K562 (cell line): ENCODE measurements around the gene MFN1. TPM values are rescaled to one million over a fixed set of nuclear protein-coding genes. Genes with fewer than 3 reads are reported as not detected.

Experiments
- ATAC-seq: fragments of 200-7000 bp; cut with Tn5 transposase; 3 replicates; pipeline ENCODE4 v1.9.1; 2020; ENCODE audit warnings: moderate library complexity
- BruUV-seq: library from RNA; stranded (reverse); fragments of 400-500 nt; replicated peaks from 2 replicates; lab custom pipeline; 2021; lab: Mats Ljungman, UMichigan
- CTCF ChIA-PET: fragments of 300-600 bp; formaldehyde crosslinking; extraction: SDS; loops from one replicate; lab custom pipeline; 2021; ENCODE audit warnings: low intra/inter-chr PET ratio; lab: Yijun Ruan, JAX
- POLR2A ChIA-PET: fragments of 300-600, 350-650 bp; sonication (Branson Sonifier 250); formaldehyde crosslinking; extraction: SDS; loops from one replicate; lab custom pipeline; 2021; ENCODE audit warnings: antibody characterized with exemption, inconsistent platforms; lab: Yijun Ruan, JAX
- DNase-seq, 4 experiments: peaks; one replicate each; pipeline versions ENCODE4 v3.0.0 to v3.0.0-alpha.2; 2011 to 2018; ENCODE audit warnings: low spot score in 3 of 4, mixed read lengths in 3 of 4; ENCODE audit errors: extremely low read depth in 1 of 4
- FAIRE-seq: peaks from 2 replicates; lab custom pipeline; 2011; peaks lifted over from hg19 to GRCh38; lab: Jason Lieb, UNC
- H2AFZ ChIP-seq: 2 replicates; pipeline ENCODE4 v1.6.0; 2011; ENCODE audit warnings: low read depth, low read length, control low read depth, inconsistent platforms
- H3K27ac ChIP-seq: fragments of 200-600 bp; 3 replicates; pipeline ENCODE4 v1.8.0; 2011; ENCODE audit warnings: low read depth, mild to moderate bottlenecking, control low read depth, inconsistent platforms, low read length, moderate library complexity, mixed read lengths; ENCODE audit errors: extremely low read depth
- H3K27me3 ChIP-seq, 2 experiments: fragments of 300-600 bp in 1 of 2; 2 replicates in 1 of 2; 3 replicates in 1 of 2; pipeline versions ENCODE4 v1.6.0 to v1.8.0; 2011; ENCODE audit warnings: inconsistent platforms in 2 of 2, low read length in 2 of 2, mild to moderate bottlenecking in 1 of 2, mixed read lengths in 1 of 2, moderate library complexity in 1 of 2; ENCODE audit not compliant: control insufficient read depth in 2 of 2, insufficient read depth in 2 of 2
- H3K36me3 ChIP-seq: fragments of 300-600 bp; 3 replicates; pipeline ENCODE4 v1.8.0; 2011; ENCODE audit warnings: mild to moderate bottlenecking, low read length, inconsistent platforms; ENCODE audit not compliant: control insufficient read depth, insufficient read depth
- H3K4me1 ChIP-seq, 2 experiments: fragments of 200-600 bp in 1 of 2; replicated peaks in 1 of 2; 2 replicates in 1 of 2; 3 replicates in 1 of 2; pipeline versions ENCODE4 v1.5.1 to v1.8.0; 2011; ENCODE audit warnings: inconsistent platforms in 2 of 2, low read length in 2 of 2, mild to moderate bottlenecking in 1 of 2, mixed read lengths in 1 of 2, moderate library complexity in 1 of 2; ENCODE audit not compliant: control insufficient read depth in 2 of 2, insufficient read depth in 2 of 2
- H3K4me2 ChIP-seq: 2 replicates; pipeline ENCODE4 v1.6.1; 2011; ENCODE audit warnings: low read length, control low read depth, inconsistent platforms, mixed read lengths; ENCODE audit not compliant: insufficient read depth
- H3K4me3 ChIP-seq: fragments of 200-600 bp; sonication (generic), shearing (Covaris generic); 2 replicates; pipeline ENCODE4 v1.5.1; 2016; ENCODE audit warnings: control low read depth, inconsistent platforms
- H3K79me2 ChIP-seq: fragments of 200-600 bp; 3 replicates; pipeline ENCODE4 v1.8.0; 2011; ENCODE audit warnings: low read length, inconsistent platforms; ENCODE audit not compliant: control insufficient read depth, insufficient read depth
- H3K9ac ChIP-seq, 2 experiments: 2 replicates each; pipeline versions ENCODE4 v1.6.0 to v1.6.1; 2011; ENCODE audit warnings: low read depth in 2 of 2, low read length in 2 of 2, control low read depth in 1 of 2, inconsistent platforms in 1 of 2, mild to moderate bottlenecking in 1 of 2, mixed read lengths in 1 of 2; ENCODE audit not compliant: insufficient read depth in 1 of 2
- H3K9me1 ChIP-seq: one replicate; pipeline ENCODE4 v1.6.0; 2011; ENCODE audit warnings: inconsistent platforms, mild to moderate bottlenecking, low read length, moderate library complexity; ENCODE audit not compliant: control insufficient read depth, insufficient read depth
- H3K9me3 ChIP-seq: replicated peaks from 2 replicates; pipeline ENCODE4 v1.5.1; 2011; ENCODE audit warnings: low read depth, low read length, inconsistent platforms; ENCODE audit not compliant: control insufficient read depth, insufficient read depth
- H4K20me1 ChIP-seq: replicated peaks from 2 replicates; pipeline ENCODE4 v1.6.1; 2011; ENCODE audit warnings: low read length, inconsistent platforms, mixed read lengths; ENCODE audit not compliant: control insufficient read depth, insufficient read depth
- BCOR ChIP-seq: fragments of 450-650 bp; IDR thresholded peaks from 2 replicates; pipeline ENCODE4 v1.6.1; 2016
- CBX8 ChIP-seq: fragments of 200-600 bp; sonication (generic); IDR thresholded peaks from 2 replicates; pipeline ENCODE4 v1.6.1; 2012; ENCODE audit warnings: borderline replicate concordance, mixed run types, low read depth, mild to moderate bottlenecking, moderate library complexity, mixed read lengths, low read length, control low read depth, inconsistent platforms; ENCODE audit not compliant: poor library complexity, severe bottlenecking; ENCODE audit errors: extremely low read depth
- CREBBP ChIP-seq: IDR thresholded peaks from one replicate; pipeline ENCODE4 v1.6.1; 2012; ENCODE audit warnings: low read depth, mild to moderate bottlenecking, control low read depth, inconsistent platforms, low read length
- GTF2A2 ChIP-seq: IDR thresholded peaks from 2 replicates; pipeline ENCODE4 v1.6.1; 2016; ENCODE audit warnings: mild to moderate bottlenecking, missing genetic modification characterization, missing compliant biosample characterization
- HDAC3 ChIP-seq: fragments of 450-650 bp; IDR thresholded peaks from 2 replicates; pipeline ENCODE4 v1.6.1; 2018; ENCODE audit warnings: borderline replicate concordance, mild to moderate bottlenecking, moderate library complexity; ENCODE audit not compliant: partially characterized antibody
- HMGXB4 ChIP-seq: sonication (generic); formaldehyde crosslinking; IDR thresholded peaks from 2 replicates; pipeline ENCODE4 v1.8.1; 2023; ENCODE audit warnings: mild to moderate bottlenecking, missing genetic modification reagents
- YY1 ChIP-seq, 3 experiments: IDR thresholded peaks; 2 replicates each; pipeline ENCODE4 v1.6.1; 2011; ENCODE audit warnings: low read length in 2 of 3, mild to moderate bottlenecking in 2 of 3, moderate library complexity in 2 of 3, borderline replicate concordance in 1 of 3, control low read depth in 1 of 3, low read depth in 1 of 3; ENCODE audit not compliant: insufficient read depth in 3 of 3, insufficient replicate concordance in 2 of 3, control insufficient read depth in 1 of 3, insufficient read length in 1 of 3; ENCODE audit errors: extremely low read depth in 1 of 3
- ZBTB17 ChIP-seq: fragments of 450-650 bp; formaldehyde crosslinking; IDR thresholded peaks from 2 replicates; pipeline ENCODE4 v1.4.0; 2020; ENCODE audit warnings: mild to moderate bottlenecking
- ZNF184 ChIP-seq: sonication (generic); formaldehyde crosslinking; IDR thresholded peaks from 2 replicates; pipeline ENCODE4 v1.5.0; 2020; ENCODE audit warnings: missing genetic modification reagents
- WGBS: fragments of 100-300 bp; shearing (Covaris generic); methylation state at CpG from one replicate; pipeline ENCODE4 v1.1.6; 2016; ENCODE audit warnings: low coverage, mixed read lengths; ENCODE audit not compliant: insufficient coverage; ENCODE audit errors: missing lambda C conversion rate; 5-methylcytosine and 5-hydroxymethylcytosine counted together
- in situ Hi-C: fragments of 300-500 bp; cut with MboI; formaldehyde crosslinking; loops from 4 replicates; pipeline ENCODE4 v1.15.0; 2018; ENCODE audit warnings: inconsistent platforms, mixed read lengths
- intact Hi-C: fragments of 100-400 bp; cut with micrococcal nuclease; formaldehyde crosslinking; loops from 2 replicates; pipeline ENCODE4 v1.14.2; 2022
- polyA plus RNA-seq, 8 experiments: library from polyadenylated mRNA; depleted of rRNA in 4 of 8; stranded (reverse) in 5 of 8; unstranded in 3 of 8; fragments of >200 nt; fragmentation: Nextera tagmentation in 2 of 8; fragmentation: Illumina TruSeq in 1 of 8; extraction: Ambion mirVana in 2 of 8; extraction: Trizol in 1 of 8; gene quantifications; 2 replicates each; pipeline versions ENCODE4 v1.2.1 to v1.2.3, GENCODE V29; 2011 to 2014; ENCODE audit warnings: inconsistent platforms in 1 of 8, missing spikeins in 1 of 8
- total RNA-seq, 7 experiments: library from RNA; depleted of rRNA in 6 of 7; stranded (reverse); fragments of >200 nt in 6 of 7; fragmentation: Illumina TruSeq in 2 of 7; extraction: Trizol in 2 of 7; gene quantifications; 2 replicates each; pipeline versions ENCODE4 v1.2.1 to v1.2.3, GENCODE V29; 2011 to 2021; ENCODE audit warnings: low replicate concordance in 1 of 7
- TF ChIP-seq, protein P1 (sequence below): fragments of 250-450 bp; sonication (Bioruptor Pico); IDR thresholded peaks from 2 replicates; pipeline ENCODE4 v1.5.0; 2021
- TF ChIP-seq, protein P2 (sequence below): fragments of 250-450 bp; sonication (Bioruptor Pico); IDR thresholded peaks from 2 replicates; pipeline ENCODE4 v1.8.0; 2022; ENCODE audit warnings: inconsistent platforms, mild to moderate bottlenecking, moderate library complexity, borderline replicate concordance

The MFN1 gene
- total and polyA plus RNA-seq, 9 of the 15 experiments (the other 6 are each of a cell fraction or from before 2014, with no cell fraction given), result 10.5 to 42.7 (median 22.6) TPM

DNA sequence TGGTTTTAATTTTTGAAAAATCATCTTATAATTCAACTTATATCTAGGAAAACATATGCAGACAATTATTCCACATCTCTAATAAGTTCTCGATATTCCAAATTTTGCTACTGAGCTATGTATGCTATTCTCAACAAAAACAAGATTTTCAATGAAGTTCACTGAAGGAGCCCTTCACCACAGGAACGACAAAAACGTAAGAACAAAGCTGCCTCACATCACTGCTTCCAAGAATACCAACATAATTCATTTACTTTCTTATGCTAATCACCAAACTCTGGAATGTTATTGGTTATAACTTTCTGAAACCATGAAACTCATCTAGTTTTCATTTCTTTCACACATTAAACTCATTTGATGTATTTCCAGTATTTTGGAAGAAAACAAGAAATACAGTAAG is 54.1 kb downstream of the MFN1 start:
- FAIRE-seq, result no peak
- Histone ChIP-seq H4K20me1 (no peaks in the 10 kb centered on the region), H3K9me3 (no peaks in the 10 kb centered on the region), H3K9ac (no peak overlapping the region), H3K4me3 (no peak overlapping the region), H3K79me2 (no peaks in the 10 kb centered on the region; the same call in 2 of the 3 replicates), H3K4me1 (no peaks in the 10 kb centered on the region), H3K4me2 (no peak overlapping the region), H3K36me3 (peaks cover 57% of the 10 kb centered on the region), H3K27me3 (no peaks in the 10 kb centered on the region), H3K27ac (no peak overlapping the region), H2AFZ (no peak overlapping the region), H3K9me1 (no peaks in the 10 kb centered on the region)
- POLR2A ChIA-PET, result interaction anchor here (1.6 to 1.7 kb wide), 2 partner anchors 11 kb away, joined by 5 to 6 read pairs; no protein-coding TSS in a partner anchor
- in situ Hi-C loops (no loop called here), intact Hi-C loops (no loop called here)
- no TSS peak for BruUV-seq
- DNase-seq, result no peak
- ATAC-seq, result no peak
- CTCF ChIA-PET, result no interaction called here
- 98% methylated on average over 3 of the region's 3 CpGs for WGBS
- TF ChIP-seq HDAC3 (no peak), CREBBP (no peak), CBX8 (no peak), ZBTB17 (CRISPR knock-in tag) (no peak), YY1 (IDR thresholded peaks at IDR 0.05; ENCODE audit: borderline replicate concordance in 1 of 3, control insufficient read depth in 1 of 3, extremely low read depth in 1 of 3, insufficient read depth in 3 of 3, insufficient read length in 1 of 3, insufficient replicate concordance in 2 of 3, low read depth in 1 of 3, low read length in 2 of 3) (no peak), BCOR (no peak), GTF2A2 (no peak), HMGXB4 (CRISPR knock-in tag) (no peak), ZNF184 (CRISPR knock-in tag) (no peak)
- TF ChIP-seq, protein P1, sequence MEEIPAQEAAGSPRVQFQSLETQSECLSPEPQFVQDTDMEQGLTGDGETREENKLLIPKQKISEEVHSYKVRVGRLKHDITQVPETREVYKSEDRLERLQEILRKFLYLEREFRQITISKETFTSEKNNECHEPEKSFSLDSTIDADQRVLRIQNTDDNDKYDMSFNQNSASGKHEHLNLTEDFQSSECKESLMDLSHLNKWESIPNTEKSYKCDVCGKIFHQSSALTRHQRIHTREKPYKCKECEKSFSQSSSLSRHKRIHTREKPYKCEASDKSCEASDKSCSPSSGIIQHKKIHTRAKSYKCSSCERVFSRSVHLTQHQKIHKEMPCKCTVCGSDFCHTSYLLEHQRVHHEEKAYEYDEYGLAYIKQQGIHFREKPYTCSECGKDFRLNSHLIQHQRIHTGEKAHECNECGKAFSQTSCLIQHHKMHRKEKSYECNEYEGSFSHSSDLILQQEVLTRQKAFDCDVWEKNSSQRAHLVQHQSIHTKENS (CRISPR knock-in tag), result no peak
- TF ChIP-seq, protein P2, sequence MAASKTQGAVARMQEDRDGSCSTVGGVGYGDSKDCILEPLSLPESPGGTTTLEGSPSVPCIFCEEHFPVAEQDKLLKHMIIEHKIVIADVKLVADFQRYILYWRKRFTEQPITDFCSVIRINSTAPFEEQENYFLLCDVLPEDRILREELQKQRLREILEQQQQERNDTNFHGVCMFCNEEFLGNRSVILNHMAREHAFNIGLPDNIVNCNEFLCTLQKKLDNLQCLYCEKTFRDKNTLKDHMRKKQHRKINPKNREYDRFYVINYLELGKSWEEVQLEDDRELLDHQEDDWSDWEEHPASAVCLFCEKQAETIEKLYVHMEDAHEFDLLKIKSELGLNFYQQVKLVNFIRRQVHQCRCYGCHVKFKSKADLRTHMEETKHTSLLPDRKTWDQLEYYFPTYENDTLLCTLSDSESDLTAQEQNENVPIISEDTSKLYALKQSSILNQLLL (CRISPR knock-in tag), result no peak
